MM.1S (cell line): ENCODE results near the gene WEE2.

ENCODE experiments used
- CTCF ChIP-seq: fragments of 300-600 bp; sonication (generic); IDR thresholded peaks from 2 replicates; pipeline ENCODE4 v1.5.1; 2016; ENCODE audit warnings: antibody characterized with exemption, low read length, mixed read lengths
- EZH2 ChIP-seq: fragments of 300-600 bp; sonication (generic); optimal IDR thresholded peaks from 2 replicates; pipeline ENCODE3; 2017; ENCODE audit warnings: low read depth, mild to moderate bottlenecking, antibody characterized with exemption, low read length, mixed read lengths

- peak; percentile 69 for TF ChIP-seq CTCF
- TF ChIP-seq EZH2 = no peak
Measured at GRCh38 chr7:141754939-141755338, 46.8 kb downstream of the WEE2 start.
